Astrocyte (in vitro differentiated cells and primary cell): Measurements from ENCODE around the gene MSI1. TPM values are rescaled to one million over a fixed set of nuclear protein-coding genes. Genes with fewer than 3 reads are reported as not detected.
A peak's percentile ranks its signal among the peaks of the same experiment; 100 is the strongest.

Experiments used
- DNase-seq: peaks from one replicate; pipeline ENCODE4 v3.0.0-alpha.2; 2010; ENCODE audit warnings: low read depth
- FAIRE-seq: peaks from 2 replicates; lab custom pipeline; 2011; peaks lifted over from hg19 to GRCh38; lab: Jason Lieb, UNC
- H2AFZ ChIP-seq: 2 replicates; pipeline ENCODE4 v1.6.0; 2012; ENCODE audit warnings: low read depth, low read length, inconsistent platforms
- H3K27ac ChIP-seq: 2 replicates; pipeline ENCODE4 v1.5.1; 2011; ENCODE audit warnings: low read depth, low read length, inconsistent platforms
- H3K27me3 ChIP-seq: 2 replicates; pipeline ENCODE4 v1.6.0; 2011; ENCODE audit warnings: low read length, inconsistent platforms; ENCODE audit not compliant: insufficient read depth
- H3K36me3 ChIP-seq: 2 replicates; pipeline ENCODE4 v1.5.1; 2011; ENCODE audit warnings: low read length, inconsistent platforms; ENCODE audit not compliant: insufficient read depth
- H3K4me1 ChIP-seq: 2 replicates; pipeline ENCODE4 v1.5.1; 2011; ENCODE audit warnings: low read length, inconsistent platforms; ENCODE audit not compliant: insufficient read depth
- H3K4me2 ChIP-seq: 2 replicates; pipeline ENCODE4 v1.6.0; 2012; ENCODE audit warnings: low read length, inconsistent platforms
- H3K4me3 ChIP-seq: 2 replicates; pipeline ENCODE4 v1.5.1; 2011; ENCODE audit warnings: low read depth, mild to moderate bottlenecking, low read length, inconsistent platforms; ENCODE audit not compliant: insufficient read depth
- H3K79me2 ChIP-seq: 2 replicates; pipeline ENCODE4 v1.6.0; 2012; ENCODE audit warnings: mild to moderate bottlenecking, low read length, inconsistent platforms; ENCODE audit not compliant: insufficient read depth
- H3K9ac ChIP-seq: 2 replicates; pipeline ENCODE4 v1.6.0; 2012; ENCODE audit warnings: mild to moderate bottlenecking, low read length, inconsistent platforms
- H3K9me3 ChIP-seq: 2 replicates; pipeline ENCODE4 v1.5.1; 2012; ENCODE audit warnings: low read depth, mild to moderate bottlenecking, low read length, inconsistent platforms; ENCODE audit not compliant: insufficient read depth
- H4K20me1 ChIP-seq: 2 replicates; pipeline ENCODE4 v1.6.0; 2012; ENCODE audit warnings: low read length, inconsistent platforms; ENCODE audit not compliant: insufficient read depth
- H3K27ac Mint-ChIP-seq: one replicate; pipeline ENCODE4 v1.8.0; 2021; ENCODE audit warnings: mild to moderate bottlenecking, mixed read lengths; ENCODE audit not compliant: unreplicated experiment
- H3K27me3 Mint-ChIP-seq: one replicate; pipeline ENCODE4 v1.8.0; 2021; ENCODE audit warnings: low read depth, mixed read lengths; ENCODE audit not compliant: unreplicated experiment
- H3K36me3 Mint-ChIP-seq: one replicate; pipeline ENCODE4 v1.8.0; 2021; ENCODE audit warnings: low read depth, mixed read lengths; ENCODE audit not compliant: unreplicated experiment
- H3K4me1 Mint-ChIP-seq: one replicate; pipeline ENCODE4 v1.8.0; 2021; ENCODE audit warnings: low read depth, mixed read lengths; ENCODE audit not compliant: unreplicated experiment
- H3K4me3 Mint-ChIP-seq: one replicate; pipeline ENCODE4 v1.8.0; 2021; ENCODE audit warnings: mild to moderate bottlenecking, moderate library complexity, mixed read lengths; ENCODE audit not compliant: unreplicated experiment
- H3K9me3 Mint-ChIP-seq: one replicate; pipeline ENCODE4 v1.8.0; 2021; ENCODE audit warnings: mild to moderate bottlenecking, mixed read lengths; ENCODE audit not compliant: unreplicated experiment
- CTCF ChIP-seq: IDR thresholded peaks from 2 replicates; pipeline ENCODE4 v1.5.1; 2011; ENCODE audit warnings: low read depth, mild to moderate bottlenecking, inconsistent platforms, low read length, moderate library complexity; ENCODE audit not compliant: insufficient read depth
- EZH2 ChIP-seq: IDR thresholded peaks from 2 replicates; pipeline ENCODE4 v1.6.1; 2012; ENCODE audit warnings: mild to moderate bottlenecking, low read length, inconsistent platforms; ENCODE audit not compliant: insufficient read depth
- total RNA-seq: library from RNA; stranded (reverse); gene quantifications from 2 replicates; pipeline ENCODE4 v1.2.1, GENCODE V29; 2021

Gene MSI1
- total RNA-seq, 1 donor from 2014 or later = 16.0 TPM

GRCh38 chr12:120376416-120376815 is 7.5 kb upstream of the MSI1 start:
- H2AFZ ChIP-seq = no peak overlapping the region
- H3K9me3 ChIP-seq = no peaks in the 10 kb centered on the region
- DNase-seq = no peak
- H3K79me2 ChIP-seq = no peaks in the 10 kb centered on the region
- Mint-ChIP-seq H3K4me3 (no peak overlapping the region), H3K4me1 (peaks cover 14% of the 10 kb centered on the region), H3K36me3 (no peaks in the 10 kb centered on the region), H3K9me3 (no peaks in the 10 kb centered on the region), H3K27ac (peak overlapping the region; percentile 53), H3K27me3 (peaks cover 18% of the 10 kb centered on the region)
- H3K27ac ChIP-seq = no peak overlapping the region
- no peaks in the 10 kb centered on the region for H3K36me3 ChIP-seq
- H4K20me1 ChIP-seq = no peaks in the 10 kb centered on the region
- no peak for FAIRE-seq
- H3K9ac ChIP-seq = no peak overlapping the region
- H3K4me2 ChIP-seq = no peak overlapping the region
- H3K4me3 ChIP-seq = no peak overlapping the region
- no peaks in the 10 kb centered on the region for H3K4me1 ChIP-seq
- H3K27me3 ChIP-seq = peaks cover 25% of the 10 kb centered on the region
- TF ChIP-seq CTCF (no peak), EZH2 (no peak)

GRCh38 chr12:120376009-120376408 is 7.0 kb upstream of the MSI1 start:
- Mint-ChIP-seq H3K4me1 (peaks cover 13% of the 10 kb centered on the region), H3K9me3 (no peaks in the 10 kb centered on the region), H3K36me3 (no peaks in the 10 kb centered on the region), H3K4me3 (no peak overlapping the region), H3K27me3 (peaks cover 22% of the 10 kb centered on the region), H3K27ac (no peak overlapping the region)
- no peak for TF ChIP-seq EZH2
- Histone ChIP-seq H2AFZ (no peak overlapping the region), H3K27ac (no peak overlapping the region), H3K79me2 (no peaks in the 10 kb centered on the region), H3K9me3 (no peaks in the 10 kb centered on the region), H3K4me2 (no peak overlapping the region), H3K36me3 (no peaks in the 10 kb centered on the region), H3K27me3 (peaks cover 29% of the 10 kb centered on the region), H4K20me1 (no peaks in the 10 kb centered on the region), H3K4me1 (no peaks in the 10 kb centered on the region), H3K4me3 (no peak overlapping the region), H3K9ac (no peak overlapping the region)
- FAIRE-seq (no peak), DNase-seq (no peak)

GRCh38 chr12:120373683-120374082 is 4.7 kb upstream of the MSI1 start:
- no peak overlapping the region for H3K4me3 Mint-ChIP-seq

More at GRCh38 chr12:120373683-120374082, 4.7 kb upstream of the MSI1 start:
- no peak for TF ChIP-seq CTCF
- Histone ChIP-seq H4K20me1 (peaks cover 4% of the 10 kb centered on the region), H3K79me2 (no peaks in the 10 kb centered on the region), H3K9me3 (no peaks in the 10 kb centered on the region), H3K4me2 (no peak overlapping the region), H3K9ac (no peak overlapping the region), H3K27ac (no peak overlapping the region), H2AFZ (no peak overlapping the region), H3K4me1 (peaks cover 6% of the 10 kb centered on the region), H3K4me3 (no peak overlapping the region), H3K27me3 (peaks cover 45% of the 10 kb centered on the region), H3K36me3 (no peaks in the 10 kb centered on the region)
- Mint-ChIP-seq H3K36me3 (no peaks in the 10 kb centered on the region), H3K27me3 (peaks cover 38% of the 10 kb centered on the region), H3K9me3 (no peaks in the 10 kb centered on the region), H3K4me1 (peaks cover 13% of the 10 kb centered on the region), H3K27ac (no peak overlapping the region)
- no peak for FAIRE-seq
- DNase-seq = no peak
